ENCODE measurements around the gene MGAT1. TPM values are rescaled to one million over a fixed set of nuclear protein-coding genes. Genes with fewer than 3 reads are reported as not detected.
"Not testable (repeated sequence)": the region's sequence is repeated elsewhere in the genome, so short reads cannot be mapped to it uniquely, and the experiment has no call there.

Gene MGAT1
- total RNA-seq, 2 experiments from 2014 or later, result 136 to 152 TPM

DNA sequence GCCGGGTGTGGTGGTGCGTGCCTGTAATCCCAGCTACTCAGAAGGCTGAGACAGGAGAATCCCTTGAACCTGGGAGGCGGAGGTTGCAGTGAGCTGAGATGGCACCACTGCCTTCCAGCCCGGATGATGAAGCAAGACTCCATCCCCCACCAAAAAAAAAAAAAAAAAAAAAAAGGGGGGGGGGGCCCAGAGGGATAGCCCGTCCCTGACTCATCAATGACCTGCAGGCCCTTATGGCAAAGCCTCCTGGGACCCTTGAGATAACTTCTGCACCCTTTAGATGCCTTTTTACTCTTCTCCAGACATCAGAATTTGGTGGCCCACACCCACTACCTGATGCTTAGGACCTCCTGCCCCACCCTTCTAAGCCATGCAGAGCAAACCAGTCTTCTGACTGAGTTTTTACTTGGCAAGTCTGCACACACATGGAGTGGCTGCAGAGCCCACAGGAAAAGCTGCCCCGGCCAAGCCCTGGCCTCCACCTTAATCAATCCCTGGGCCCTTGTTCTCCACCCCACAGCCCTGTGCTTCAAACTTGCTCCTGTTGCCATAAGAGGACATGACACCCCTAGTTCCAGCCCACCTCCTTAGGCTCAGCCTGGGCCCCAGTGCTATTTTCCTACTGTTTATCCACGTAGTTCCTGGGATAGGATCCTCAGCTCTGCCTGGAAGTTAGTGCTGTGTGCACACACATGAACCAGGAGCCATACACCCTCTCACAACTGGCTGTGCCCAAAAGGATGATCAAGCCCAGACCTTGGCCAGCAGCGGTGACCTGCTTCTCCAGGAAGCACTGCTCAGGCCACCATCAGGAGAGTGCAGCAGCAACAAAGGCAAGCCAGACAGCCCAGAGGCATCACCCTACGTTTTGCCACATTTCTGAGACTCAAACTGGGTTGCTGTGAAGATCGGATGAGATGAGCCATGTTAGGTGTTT, 5.1 kb downstream of the MGAT1 start:
- Mint-ChIP-seq H3K27ac (no peak overlapping the region), H3K4me1 (peaks cover 84% of the 10 kb centered on the region), H3K27me3 (no peaks in the 10 kb centered on the region), H3K36me3 (ENCODE audit: low read depth) (peaks cover 67% of the 10 kb centered on the region), H3K4me3 (no peak overlapping the region), H3K9me3 (no peaks in the 10 kb centered on the region)
- no peak for DNase-seq
- ChIA-PET POLR2A (no interaction called here), CTCF (no interaction called here)

DNA sequence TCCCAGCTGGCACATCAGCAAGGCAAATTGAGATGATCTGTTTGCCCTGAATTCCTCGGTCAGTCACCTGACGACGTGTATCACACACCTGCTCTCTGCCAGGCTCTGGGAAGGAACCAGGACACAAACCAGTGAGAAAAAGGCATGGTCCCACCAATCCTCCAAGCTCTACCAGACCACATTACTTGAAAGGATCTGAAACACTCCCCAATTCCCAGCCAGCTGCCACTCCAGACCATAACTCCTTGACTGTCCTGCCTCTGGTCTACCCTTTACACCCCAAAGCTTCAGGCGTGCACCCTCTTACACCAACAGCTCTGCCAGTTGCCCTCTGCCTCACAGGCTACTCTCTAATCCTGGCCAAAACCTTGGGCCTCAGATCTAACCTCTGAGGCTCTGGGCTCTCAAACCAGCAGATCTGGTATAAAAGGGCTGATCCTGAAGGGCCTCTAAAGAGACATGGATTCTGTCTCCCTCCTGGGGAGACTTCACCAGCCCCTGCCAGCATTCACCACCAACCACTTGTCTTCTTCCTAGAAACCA, 6.8 kb downstream of the MGAT1 start:
- Mint-ChIP-seq H3K9me3 (no peaks in the 10 kb centered on the region), H3K36me3 (ENCODE audit: low read depth) (peaks cover 66% of the 10 kb centered on the region), H3K27ac (peak overlapping the region; percentile 57), H3K4me1 (peaks cover 75% of the 10 kb centered on the region), H3K27me3 (no peaks in the 10 kb centered on the region), H3K4me3 (no peak overlapping the region)
- CTCF ChIA-PET, result interaction anchor here (0.7 to 1.7 kb wide), 2 partner anchors 10 to 980 kb away, joined by 4 to 8 read pairs; no protein-coding TSS in a partner anchor
- POLR2A ChIA-PET, result no interaction called here
- DNase-seq, result no peak

DNA sequence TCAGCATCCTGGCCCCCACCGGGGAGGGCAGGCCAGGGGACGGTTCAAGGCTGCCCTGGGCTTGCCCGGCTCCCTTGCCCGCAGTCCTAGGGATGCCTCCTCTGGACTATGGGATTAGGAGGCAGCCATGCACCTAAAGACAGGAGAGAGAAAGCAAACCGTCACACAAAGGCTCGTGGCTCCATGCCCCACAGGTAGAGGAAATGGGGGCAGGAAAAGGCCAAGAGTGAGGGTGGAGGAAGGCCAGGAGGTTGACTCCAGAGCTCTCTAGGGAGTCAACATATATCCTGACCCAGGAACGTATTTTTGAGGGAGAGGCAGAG, 9.7 kb downstream of the MGAT1 start:
- POLR2A ChIA-PET, result no interaction called here
- Mint-ChIP-seq H3K9me3 (no peaks in the 10 kb centered on the region), H3K27me3 (no peaks in the 10 kb centered on the region), H3K4me1 (peaks cover 47% of the 10 kb centered on the region), H3K27ac (no peak overlapping the region), H3K4me3 (no peak overlapping the region), H3K36me3 (ENCODE audit: low read depth) (peaks cover 56% of the 10 kb centered on the region)
- DNase-seq, result no peak
- CTCF ChIA-PET, result interaction anchor here (0.6 to 0.8 kb wide), 2 partner anchors 38 to 313 kb away, joined by 3 read pairs; no protein-coding TSS in a partner anchor

DNA sequence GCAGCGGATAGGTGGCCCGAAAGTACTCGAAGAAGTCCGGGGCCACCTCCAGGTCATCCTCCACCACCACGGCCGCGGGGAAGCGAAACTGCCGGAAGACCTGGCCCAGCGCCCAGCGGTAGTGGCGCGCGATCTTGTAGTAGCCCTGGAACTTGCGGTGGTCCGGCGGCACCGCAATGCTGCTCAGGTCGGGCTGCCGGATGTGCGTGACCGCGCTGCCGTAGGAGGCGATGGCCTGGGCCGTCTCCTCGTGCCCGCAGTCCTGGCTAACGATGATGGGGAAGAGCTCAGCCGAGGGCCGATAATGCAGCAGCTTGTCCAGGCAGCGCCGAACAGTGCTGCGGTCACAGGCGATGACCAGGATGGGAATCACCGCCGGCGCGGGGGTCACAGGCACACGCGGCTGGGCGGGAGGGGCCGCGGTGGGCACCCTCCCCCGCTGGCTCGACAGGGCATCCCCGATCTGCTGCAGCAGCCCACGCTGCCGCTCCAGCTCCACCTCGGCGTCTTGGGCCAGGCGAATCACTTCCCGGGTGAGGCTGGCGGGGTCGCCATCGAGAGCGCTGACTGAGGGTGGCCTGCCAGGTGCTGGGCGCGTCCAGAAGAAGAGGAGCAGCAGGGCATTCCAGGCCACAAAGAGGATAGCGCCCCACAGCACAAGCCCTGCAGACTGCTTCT, 10.2 kb downstream of the MGAT1 start:
- no peaks in the 10 kb centered on the region for H3K9me3 Mint-ChIP-seq
- CTCF ChIA-PET, result interaction anchor here (0.6 to 1.2 kb wide), 3 partner anchors 9 to 313 kb away, joined by 3 to 4 read pairs (median 3); no protein-coding TSS in a partner anchor
- peaks cover 53% of the 10 kb centered on the region for H3K36me3 Mint-ChIP-seq (ENCODE audit: low read depth)
- POLR2A ChIA-PET, result no interaction called here
- no peak overlapping the region for H3K27ac Mint-ChIP-seq
- H3K27me3 Mint-ChIP-seq, result no peaks in the 10 kb centered on the region
- DNase-seq, result no peak
- no peak overlapping the region for H3K4me3 Mint-ChIP-seq
- peaks cover 45% of the 10 kb centered on the region for H3K4me1 Mint-ChIP-seq

DNA sequence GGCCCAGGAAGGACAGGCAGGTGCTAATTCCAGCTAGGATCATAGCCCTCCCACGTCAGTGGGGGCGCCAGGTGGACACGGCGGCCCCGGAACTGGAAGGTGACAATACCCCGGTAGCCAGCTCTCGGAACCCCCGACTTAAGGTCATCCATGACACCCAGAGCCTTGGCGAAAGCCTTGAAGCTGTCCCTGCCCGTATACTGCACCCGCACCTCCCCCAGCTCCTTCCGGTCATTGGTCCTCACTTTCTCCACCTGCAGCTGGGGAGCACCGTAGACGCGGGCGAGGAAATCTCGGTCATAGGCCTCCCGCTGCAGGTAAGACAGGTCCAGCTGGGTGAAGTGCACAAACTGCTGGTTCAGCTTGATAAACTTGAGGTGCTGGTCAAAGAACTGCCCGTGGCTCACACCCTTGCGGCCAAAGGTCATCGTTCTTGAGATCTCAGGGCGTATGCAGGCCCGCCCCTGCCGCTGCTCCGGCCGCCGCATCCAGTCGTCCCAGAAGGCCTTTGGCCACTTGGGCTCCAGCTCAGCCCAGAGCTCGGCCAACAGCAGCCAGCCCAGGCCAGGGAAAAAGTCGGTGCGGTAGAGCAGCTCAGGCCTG, 10.9 kb downstream of the MGAT1 start:
- Mint-ChIP-seq H3K4me3 (no peak overlapping the region), H3K27me3 (no peaks in the 10 kb centered on the region), H3K27ac (no peak overlapping the region), H3K36me3 (ENCODE audit: low read depth) (peaks cover 51% of the 10 kb centered on the region), H3K9me3 (no peaks in the 10 kb centered on the region), H3K4me1 (peaks cover 47% of the 10 kb centered on the region)
- ChIA-PET POLR2A (no interaction called here), CTCF (interaction anchor here (1.2 kb wide), 1 partner anchor 9 kb away, joined by 4 read pairs; no protein-coding TSS in a partner anchor)
- DNase-seq, result no peak

DNA sequence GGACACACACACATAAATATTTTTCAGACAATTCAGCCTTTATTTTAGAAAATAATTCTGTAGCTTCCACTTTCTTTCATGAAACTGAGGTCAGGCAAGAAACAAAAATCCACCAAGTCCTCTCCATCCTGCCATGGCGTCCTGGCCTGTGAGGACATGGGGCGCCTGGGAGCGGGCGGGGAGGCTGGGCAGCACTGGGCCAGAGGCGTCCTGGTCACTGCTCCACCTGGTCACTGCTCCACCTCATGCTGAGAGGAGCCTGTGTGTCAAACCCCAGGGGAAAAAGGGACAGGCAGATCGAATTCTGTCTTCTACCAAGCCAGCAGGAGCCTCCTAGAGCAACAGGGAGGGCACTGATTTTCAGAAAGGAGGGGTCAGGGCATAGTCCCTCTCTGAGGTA, 12.1 kb downstream of the MGAT1 start:
- DNase-seq, result no peak
- Mint-ChIP-seq H3K4me1 (peaks cover 46% of the 10 kb centered on the region), H3K36me3 (ENCODE audit: low read depth) (peaks cover 41% of the 10 kb centered on the region), H3K9me3 (no peaks in the 10 kb centered on the region), H3K27me3 (no peaks in the 10 kb centered on the region), H3K27ac (no peak overlapping the region), H3K4me3 (no peak overlapping the region)
- CTCF ChIA-PET, result no interaction called here
- POLR2A ChIA-PET, result no interaction called here

DNA sequence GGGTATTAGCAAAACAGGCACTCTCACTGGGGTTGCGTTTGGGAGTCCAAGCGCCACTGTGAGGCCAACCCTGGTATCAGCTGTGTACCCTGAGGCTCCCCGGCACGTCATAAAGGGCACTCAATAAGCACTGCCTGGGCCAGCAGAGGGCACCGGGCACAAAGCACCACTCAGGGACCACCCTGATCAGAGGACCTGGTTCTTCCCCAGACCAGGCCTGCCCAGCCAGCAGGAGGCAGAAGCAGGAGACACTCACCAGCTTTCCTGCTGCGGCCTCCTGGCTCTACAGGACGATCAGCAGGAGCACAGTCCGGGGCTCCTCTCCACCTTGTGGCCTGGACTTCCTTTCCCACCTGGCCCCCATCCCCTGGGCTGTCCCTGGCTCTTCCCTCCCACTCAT, 12.6 kb downstream of the MGAT1 start:
- Mint-ChIP-seq H3K36me3 (ENCODE audit: low read depth) (peaks cover 38% of the 10 kb centered on the region), H3K27me3 (no peaks in the 10 kb centered on the region), H3K4me1 (peaks cover 43% of the 10 kb centered on the region), H3K27ac (no peak overlapping the region), H3K9me3 (no peaks in the 10 kb centered on the region), H3K4me3 (no peak overlapping the region)
- POLR2A ChIA-PET, result no interaction called here
- CTCF ChIA-PET, result no interaction called here
- DNase-seq, result no peak

DNA sequence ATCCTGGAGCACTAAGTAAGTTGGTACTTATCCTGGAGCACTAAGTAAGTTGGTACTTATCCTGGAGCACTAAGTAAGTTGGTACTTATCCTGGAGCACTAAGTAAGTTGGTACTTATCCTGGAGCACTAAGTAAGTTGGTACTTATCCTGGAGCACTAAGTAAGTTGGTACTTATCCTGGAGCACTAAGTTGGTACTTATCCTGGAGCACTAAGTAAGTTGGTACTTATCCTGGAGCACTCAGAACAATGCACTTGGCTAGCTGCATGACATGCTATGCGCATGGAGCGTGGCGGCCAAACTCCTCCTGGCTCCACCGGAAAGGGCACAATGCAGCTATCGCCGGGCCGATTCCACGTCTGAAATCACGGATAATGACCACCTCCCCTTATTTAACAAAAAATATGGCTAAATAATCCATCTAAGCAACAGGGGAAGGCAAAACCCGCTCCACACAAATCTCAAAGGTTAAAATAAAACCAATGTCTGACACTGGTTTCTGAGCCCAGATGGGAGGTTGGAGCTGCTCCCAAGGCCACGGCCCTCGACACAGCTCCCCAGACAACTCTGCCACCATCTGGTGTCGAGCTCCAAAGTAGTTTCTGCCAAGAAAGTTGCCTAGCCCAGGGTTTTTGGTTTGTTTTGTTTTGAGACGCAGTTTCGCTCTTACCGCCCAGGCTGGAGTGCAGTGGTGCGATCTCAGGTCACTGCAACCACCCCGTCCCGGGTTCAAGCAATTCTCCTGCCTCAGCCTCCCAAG, 13.8 kb downstream of the MGAT1 start:
- H3K27me3 Mint-ChIP-seq, DNase-seq, H3K9me3 Mint-ChIP-seq, POLR2A ChIA-PET, H3K4me3 Mint-ChIP-seq, H3K27ac Mint-ChIP-seq: not testable (repeated sequence)
- CTCF ChIA-PET, result interaction anchor here (0.6 to 1.2 kb wide), 2 partner anchors 41 to 127 kb away, joined by 3 read pairs; no protein-coding TSS in a partner anchor
- peaks cover 35% of the 10 kb centered on the region for H3K36me3 Mint-ChIP-seq (ENCODE audit: low read depth)
- H3K4me1 Mint-ChIP-seq, result peaks cover 37% of the 10 kb centered on the region

DNA sequence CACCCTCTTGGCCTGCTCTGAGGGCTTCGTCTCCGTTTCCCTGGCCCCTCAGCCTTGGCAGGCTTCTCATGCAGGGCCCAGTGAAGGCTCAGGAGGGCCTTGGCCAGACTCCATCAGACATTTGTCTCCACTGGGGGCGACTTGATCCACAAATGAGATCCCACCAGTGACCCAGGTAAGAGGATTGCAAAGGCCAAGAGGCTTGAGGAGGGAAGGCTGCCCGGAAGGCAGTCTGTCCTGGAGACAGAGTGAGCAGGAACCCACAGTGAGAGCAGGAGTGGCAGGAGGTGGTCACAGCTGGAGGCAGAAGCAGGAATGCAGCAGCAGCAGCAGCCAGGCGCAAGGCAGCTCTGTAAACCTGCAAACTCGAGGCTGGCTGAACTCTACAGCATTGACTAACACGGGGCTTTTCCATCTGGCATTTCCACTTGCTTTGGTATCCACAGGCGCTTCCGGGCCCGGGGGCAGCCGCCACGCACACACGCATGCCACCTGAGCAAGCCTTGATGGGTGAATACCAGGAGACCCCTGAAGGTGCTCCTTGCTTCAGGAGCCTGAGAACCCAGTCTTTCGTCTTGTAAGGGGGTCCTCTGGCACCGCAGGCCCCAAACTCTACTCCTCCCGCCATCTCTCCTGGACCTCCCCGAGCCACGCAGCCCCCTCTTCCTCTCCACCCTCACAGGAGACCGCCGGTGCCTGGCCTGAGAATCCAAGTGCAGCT, 14.7 kb downstream of the MGAT1 start:
- Mint-ChIP-seq H3K27ac (no peak overlapping the region), H3K27me3 (no peaks in the 10 kb centered on the region), H3K4me3 (no peak overlapping the region), H3K9me3 (no peaks in the 10 kb centered on the region), H3K36me3 (ENCODE audit: low read depth) (peaks cover 29% of the 10 kb centered on the region), H3K4me1 (peaks cover 31% of the 10 kb centered on the region)
- DNase-seq, result no peak
- ChIA-PET CTCF (interaction anchor here (0.6 kb wide), 2 partner anchors 126 to 384 kb away, joined by 3 to 4 read pairs; no protein-coding TSS in a partner anchor), POLR2A (no interaction called here)

DNA sequence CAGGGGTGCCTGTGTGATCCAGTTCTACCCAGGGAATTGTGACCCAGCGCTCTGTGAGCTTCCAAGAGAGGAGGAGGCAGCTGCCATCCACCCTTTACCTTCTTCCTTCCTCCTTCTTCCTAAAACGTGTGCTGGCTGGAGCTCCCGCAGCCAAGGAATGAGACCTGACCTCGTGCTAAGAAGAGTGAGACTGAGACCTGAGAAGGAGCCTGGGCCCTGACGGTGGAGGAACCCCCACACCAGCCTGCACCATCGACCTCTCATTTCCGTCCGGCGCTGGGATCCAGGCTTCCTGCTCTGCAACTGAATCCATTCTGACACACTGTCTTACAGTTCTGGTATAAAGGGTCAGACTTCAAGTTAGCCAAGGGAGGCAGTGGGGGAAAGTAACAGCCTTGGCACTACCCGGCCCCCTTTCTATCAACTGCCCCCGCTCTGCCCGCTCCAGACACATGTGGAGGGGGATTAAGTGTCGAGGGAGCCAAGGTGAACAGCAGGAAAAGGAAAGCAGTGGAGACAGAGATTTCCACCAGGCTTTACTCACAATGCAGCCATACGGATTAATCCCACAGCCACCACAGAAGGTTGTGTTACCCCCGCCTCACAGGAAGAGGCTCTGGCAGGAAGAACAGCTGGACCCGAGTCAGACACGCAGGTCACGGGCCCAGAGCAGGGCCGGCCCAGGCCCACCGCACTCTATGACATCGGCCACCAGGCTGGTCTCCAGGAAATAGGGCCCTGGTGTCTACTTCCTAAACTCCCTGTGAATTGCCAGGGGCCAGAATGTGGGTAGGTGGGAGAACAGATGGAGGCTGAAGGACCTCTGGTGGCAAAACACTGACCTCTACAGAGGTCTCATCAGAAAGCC, 15.8 kb downstream of the MGAT1 start:
- CTCF ChIA-PET, result interaction anchor here (1.5 kb wide), 1 partner anchor 9 kb away, joined by 4 read pairs; no protein-coding TSS in a partner anchor
- peak overlapping the region; percentile 44 for H3K27ac Mint-ChIP-seq

DNA sequence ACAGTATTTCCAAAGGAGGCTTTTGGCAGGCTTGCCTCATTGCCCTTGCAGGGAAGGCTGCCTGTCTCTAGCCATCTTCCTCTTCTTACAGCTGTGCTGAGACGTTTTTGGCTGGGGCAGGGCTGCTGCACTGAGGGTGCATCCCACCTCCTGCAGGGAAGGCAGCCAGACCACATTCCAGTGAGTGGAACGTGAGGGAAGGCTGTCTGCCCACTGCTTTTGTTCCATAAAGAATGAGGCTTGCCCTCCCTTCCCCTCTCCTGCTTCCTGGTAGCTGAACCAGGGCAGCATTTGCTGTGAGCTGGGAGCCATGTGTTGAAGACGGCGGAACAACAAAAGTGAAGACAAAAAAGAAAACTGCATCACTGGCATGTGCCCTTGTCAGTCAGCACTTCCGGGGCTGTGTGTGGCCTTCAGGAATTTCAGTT, 16.8 kb downstream of the MGAT1 start:
- H3K4me3 Mint-ChIP-seq, result no peak overlapping the region
- POLR2A ChIA-PET, result interaction anchor here (0.6 kb wide), 1 partner anchor 55 kb away, joined by 3 read pairs; no protein-coding TSS in a partner anchor
- H3K27me3 Mint-ChIP-seq, result no peaks in the 10 kb centered on the region
- H3K27ac Mint-ChIP-seq, result no peak overlapping the region
- no peak for DNase-seq
- CTCF ChIA-PET, result interaction anchor here (1.5 kb wide), 1 partner anchor 10 kb away, joined by 4 read pairs; no protein-coding TSS in a partner anchor
- H3K9me3 Mint-ChIP-seq, result no peaks in the 10 kb centered on the region
- peaks cover 28% of the 10 kb centered on the region for H3K4me1 Mint-ChIP-seq
- peaks cover 15% of the 10 kb centered on the region for H3K36me3 Mint-ChIP-seq (ENCODE audit: low read depth)

More for the DNA sequence above, 15.8 kb downstream of the MGAT1 start:
- Mint-ChIP-seq H3K4me1 (peaks cover 30% of the 10 kb centered on the region), H3K36me3 (ENCODE audit: low read depth) (peaks cover 21% of the 10 kb centered on the region), H3K27me3 (no peaks in the 10 kb centered on the region), H3K9me3 (no peaks in the 10 kb centered on the region), H3K4me3 (no peak overlapping the region)
- POLR2A ChIA-PET, result interaction anchor here (0.6 kb wide), 1 partner anchor 54 kb away, joined by 3 read pairs; no protein-coding TSS in a partner anchor
- DNase-seq, result no peak

Data from activated CD4-positive, alpha-beta T cell treated with anti-CD3 and anti-CD28 coated beads, Interleukin-2, amount 10 ng/mL, durations not matched to agents 7 days and 5 days (primary cell).